ENCODE results near the gene ATG7. TPM values are rescaled to one million over a fixed set of nuclear protein-coding genes. Genes with fewer than 3 reads are reported as not detected.
A peak's percentile ranks its signal among the peaks of the same experiment; 100 is the strongest.
"Not testable (repeated sequence)": the region's sequence is repeated elsewhere in the genome, so short reads cannot be mapped to it uniquely, and the experiment has no call there.

Gene ATG7
- total and polyA plus RNA-seq, 11 donors: 4.4 to 45.1 (median 14.4) TPM

DNA sequence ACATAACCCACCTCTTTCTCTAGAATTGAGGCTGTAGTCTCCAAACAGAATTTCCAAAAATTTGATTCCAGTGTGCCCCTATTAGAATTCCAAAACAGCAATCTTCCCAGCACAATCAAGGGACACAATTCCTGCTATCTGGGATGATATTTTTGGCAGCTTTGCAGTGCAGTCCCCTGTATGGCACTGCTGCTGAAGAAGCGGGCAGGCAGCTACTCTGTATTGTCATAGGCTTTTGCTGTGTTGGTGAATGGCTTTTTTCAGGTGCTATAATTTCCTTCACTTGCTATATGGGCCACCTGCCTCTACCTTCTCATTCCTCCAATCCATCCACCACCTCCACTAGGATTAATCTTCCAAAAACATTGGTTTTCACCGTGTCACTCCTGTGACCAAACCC, 226.0 kb downstream of the ATG7 start:
- ATAC-seq: peak in 1 of 4 donors; percentile 33
- WGBS, 4 donors: 59 to 72% (median 69%) methylated on average over 2 of the region's 2 CpGs
- intact Hi-C loops (cut with DNase I): no loop called here
- H3K9me3 ChIP-seq: no peaks in the 10 kb centered on the region
- TF ChIP-seq, protein P1, sequence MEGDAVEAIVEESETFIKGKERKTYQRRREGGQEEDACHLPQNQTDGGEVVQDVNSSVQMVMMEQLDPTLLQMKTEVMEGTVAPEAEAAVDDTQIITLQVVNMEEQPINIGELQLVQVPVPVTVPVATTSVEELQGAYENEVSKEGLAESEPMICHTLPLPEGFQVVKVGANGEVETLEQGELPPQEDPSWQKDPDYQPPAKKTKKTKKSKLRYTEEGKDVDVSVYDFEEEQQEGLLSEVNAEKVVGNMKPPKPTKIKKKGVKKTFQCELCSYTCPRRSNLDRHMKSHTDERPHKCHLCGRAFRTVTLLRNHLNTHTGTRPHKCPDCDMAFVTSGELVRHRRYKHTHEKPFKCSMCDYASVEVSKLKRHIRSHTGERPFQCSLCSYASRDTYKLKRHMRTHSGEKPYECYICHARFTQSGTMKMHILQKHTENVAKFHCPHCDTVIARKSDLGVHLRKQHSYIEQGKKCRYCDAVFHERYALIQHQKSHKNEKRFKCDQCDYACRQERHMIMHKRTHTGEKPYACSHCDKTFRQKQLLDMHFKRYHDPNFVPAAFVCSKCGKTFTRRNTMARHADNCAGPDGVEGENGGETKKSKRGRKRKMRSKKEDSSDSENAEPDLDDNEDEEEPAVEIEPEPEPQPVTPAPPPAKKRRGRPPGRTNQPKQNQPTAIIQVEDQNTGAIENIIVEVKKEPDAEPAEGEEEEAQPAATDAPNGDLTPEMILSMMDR (IDR thresholded peaks at IDR 0.05): no peak
- no peak for TF ChIP-seq POLR2A (IDR thresholded peaks at IDR 0.05)
- no peaks in the 10 kb centered on the region for H3K27me3 ChIP-seq
- no peaks in the 10 kb centered on the region for H3K36me3 ChIP-seq
- H3K4me1 ChIP-seq: peaks cover 0 to 39% (median 20%) of the 10 kb centered on the region in 12 donors
- peak overlapping the region in 7 of 12 donors; percentile 6 to 65 (median 35) for H3K27ac ChIP-seq
- no peak for DNase-seq
- no peak overlapping the region for H3K4me3 ChIP-seq

DNA sequence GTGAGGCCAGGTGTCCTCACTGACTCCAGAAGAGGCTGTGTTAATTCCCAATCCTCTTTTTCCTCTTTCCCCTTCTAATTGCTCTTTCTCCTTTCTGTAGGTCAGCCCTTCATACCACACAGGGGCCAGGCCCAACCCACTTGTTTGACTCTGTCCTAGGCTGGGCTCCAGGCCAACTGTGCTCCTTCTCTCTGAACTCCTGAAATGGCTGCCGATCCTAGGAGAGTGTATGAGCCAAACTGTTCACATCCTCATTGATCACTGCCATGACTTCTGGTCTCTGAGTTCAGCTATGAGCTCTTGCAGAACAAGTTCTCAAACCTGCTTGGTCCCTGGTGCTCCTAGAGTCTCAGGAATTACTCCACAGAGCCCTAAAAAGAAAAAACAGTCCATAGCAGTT, 226.4 kb downstream of the ATG7 start:
- Histone ChIP-seq H3K27ac (peak overlapping the region in 8 of 12 donors; percentile 6 to 65 (median 32)), H3K27me3 (no peaks in the 10 kb centered on the region), H3K36me3 (no peaks in the 10 kb centered on the region), H3K4me1 (peaks cover 0 to 39% (median 20%) of the 10 kb centered on the region in 12 donors), H3K9me3 (no peaks in the 10 kb centered on the region), H3K4me3 (no peak overlapping the region)
- 6 to 19% (median 16%) methylated on average over 1 of the region's 1 CpG for WGBS, 4 donors
- TF ChIP-seq, protein P1 (IDR thresholded peaks at IDR 0.05): no peak
- ATAC-seq (peak; percentile 54 to 79 (median 65)), DNase-seq (peak in 4 of 5 donors; percentile 57 to 81 (median 70))
- intact Hi-C loops (cut with DNase I): no loop called here

DNA sequence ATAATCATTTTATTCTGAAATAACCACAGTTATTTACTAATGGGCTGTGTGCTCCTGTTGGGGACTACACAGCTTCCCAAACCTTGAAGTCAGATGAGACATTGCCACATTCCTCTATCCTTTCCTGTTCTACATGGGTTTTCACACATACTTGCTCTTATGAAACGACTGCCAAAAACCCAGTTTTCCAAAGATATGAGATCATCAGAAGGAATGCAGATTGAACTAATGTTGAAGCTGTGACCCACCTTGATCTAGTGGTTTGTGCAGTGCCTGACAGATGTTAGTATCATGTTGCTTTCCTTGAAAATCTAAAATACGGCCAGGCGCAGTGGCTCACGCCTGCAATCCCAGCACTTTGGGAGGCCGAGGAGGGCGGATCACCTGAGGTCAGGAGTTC, 226.9 kb downstream of the ATG7 start:
- no peak for DNase-seq
- H3K4me1 ChIP-seq: peaks cover 0 to 39% (median 20%) of the 10 kb centered on the region in 12 donors
- intact Hi-C loops (cut with DNase I): no loop called here
- H3K27me3 ChIP-seq: no peaks in the 10 kb centered on the region
- H3K36me3 ChIP-seq: no peaks in the 10 kb centered on the region
- peak in 1 of 4 donors; percentile 61 for ATAC-seq
- no peaks in the 10 kb centered on the region for H3K9me3 ChIP-seq
- no peak for TF ChIP-seq POLR2A (IDR thresholded peaks at IDR 0.05)
- TF ChIP-seq, protein P1 (IDR thresholded peaks at IDR 0.05): no peak
- H3K4me3 ChIP-seq: no peak overlapping the region
- peak overlapping the region in 1 of 12 donors; percentile 65 for H3K27ac ChIP-seq
- WGBS, 4 donors: 88 to 94% (median 91%) methylated on average over 6 of the region's 6 CpGs

DNA sequence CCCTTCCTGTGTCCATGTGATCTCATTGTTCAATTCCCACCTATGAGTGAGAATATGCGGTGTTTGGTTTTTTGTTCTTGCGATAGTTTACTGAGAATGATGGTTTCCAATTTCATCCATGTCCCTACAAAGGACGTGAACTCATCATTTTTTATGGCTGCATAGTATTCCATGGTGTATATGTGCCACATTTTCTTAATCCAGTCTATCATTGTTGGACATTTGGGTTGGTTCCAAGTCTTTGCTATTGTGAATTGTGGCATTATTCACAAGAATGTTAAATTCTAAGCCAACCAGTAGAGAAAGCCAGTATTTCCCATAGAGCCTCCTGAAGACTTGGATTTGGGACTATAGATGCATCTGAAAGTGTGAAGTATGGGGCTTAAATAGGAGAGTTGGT, 230.2 kb downstream of the ATG7 start:
- H3K9me3 ChIP-seq; H3K4me3 ChIP-seq; H3K36me3 ChIP-seq; DNase-seq; ATAC-seq; H3K27me3 ChIP-seq; H3K27ac ChIP-seq; intact Hi-C loops (cut with DNase I): not testable (repeated sequence)
- H3K4me1 ChIP-seq: peaks cover 0 to 19% (median 10%) of the 10 kb centered on the region in 12 donors
- WGBS, 4 donors: 100% methylated on average over 1 of the region's 3 CpGs; no CpG with 5 or more reads in 3 of the 4 donors

DNA sequence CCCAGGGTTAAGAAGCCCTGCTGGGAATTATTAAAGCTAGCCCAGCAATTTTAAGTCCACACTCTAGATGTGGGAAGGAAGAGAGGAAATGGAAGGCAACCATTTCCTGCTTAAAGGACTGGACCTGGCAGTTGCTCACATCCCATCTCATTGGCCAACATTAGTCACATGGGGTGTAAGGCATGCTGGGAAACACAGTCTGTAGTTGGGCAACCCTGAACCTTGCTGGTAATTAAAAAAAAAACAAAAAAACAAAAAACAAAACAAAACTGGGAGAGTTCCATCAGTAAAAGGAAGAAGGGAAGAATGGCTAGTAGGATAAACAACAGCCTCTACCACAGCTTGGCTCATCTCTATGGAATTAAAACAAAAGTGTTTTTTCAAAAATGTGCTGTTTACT, 235.5 kb downstream of the ATG7 start:
- TF ChIP-seq POLR2A (IDR thresholded peaks at IDR 0.05): no peak
- TF ChIP-seq, protein P1 (IDR thresholded peaks at IDR 0.05): no peak
- Histone ChIP-seq H3K9me3 (no peaks in the 10 kb centered on the region), H3K27ac (peak overlapping the region in 10 of 12 donors; percentile 68 to 94 (median 78)), H3K4me3 (no peak overlapping the region), H3K4me1 (peaks cover 8 to 34% (median 27%) of the 10 kb centered on the region in 12 donors), H3K36me3 (no peaks in the 10 kb centered on the region), H3K27me3 (no peaks in the 10 kb centered on the region)
- intact Hi-C loops (cut with DNase I): loop anchor here in 2 of 10 donors (2.0 to 5.0 kb wide), 2 partner anchors 135 kb away; partner anchors contain the start of gene VGLL4 (in 2 of the 2)
- ATAC-seq (no peak), DNase-seq (no peak)

All from heart left ventricle (tissue), 16 donors.